Heart left ventricle (tissue), 16 donors: Measurements from ENCODE around the gene SULF2. TPM values are rescaled to one million over a fixed set of nuclear protein-coding genes. Genes with fewer than 3 reads are reported as not detected.

Experiments used
- ATAC-seq, 4 donors: fragments of 200-7000 bp; cut with Tn5 transposase; one replicate each; pipeline ENCODE4 v1.9.1; 2020 to 2022; ENCODE audit warnings: moderate library complexity in 4 of 4, mild to moderate bottlenecking in 3 of 4, moderate number of reproducible peaks in 1 of 4
- DNase-seq, 5 donors: peaks; one replicate each; pipeline ENCODE4 v3.0.0-alpha.2; 2020
- H3K27ac ChIP-seq, 12 donors: fragments of 200-600 bp; sonication (generic) in 4 of 12; one replicate each; pipeline versions ENCODE4 v1.5.0 to v1.8.0; 2016 to 2022; ENCODE audit warnings: mild to moderate bottlenecking in 2 of 12
- H3K27me3 ChIP-seq, 9 donors: fragments of 200-600 bp; sonication (generic) in 2 of 9; one replicate each; pipeline versions ENCODE4 v1.5.1 to v1.8.0; 2016 to 2022; ENCODE audit warnings: mild to moderate bottlenecking in 3 of 9
- H3K36me3 ChIP-seq, 9 donors: fragments of 200-600 bp; sonication (generic) in 2 of 9; one replicate each; pipeline versions ENCODE4 v1.5.0 to v1.8.0; 2018 to 2022; ENCODE audit warnings: mild to moderate bottlenecking in 2 of 9
- H3K4me1 ChIP-seq, 12 donors: fragments of 200-600 bp; sonication (generic) in 4 of 12; one replicate each; pipeline versions ENCODE4 v1.5.0 to v1.8.0; 2016 to 2022; ENCODE audit warnings: mild to moderate bottlenecking in 3 of 12
- H3K4me3 ChIP-seq, 12 donors: fragments of 200-600 bp; sonication (generic) in 4 of 12; one replicate each; pipeline versions ENCODE4 v1.5.0 to v1.8.0; 2017 to 2022; ENCODE audit warnings: mild to moderate bottlenecking in 9 of 12, moderate library complexity in 4 of 12
- H3K9me3 ChIP-seq, 12 donors: fragments of 200-600 bp; sonication (generic) in 4 of 12; one replicate each; pipeline versions ENCODE4 v1.5.0 to v1.8.0; 2016 to 2022; ENCODE audit warnings: mild to moderate bottlenecking in 1 of 12
- POLR2A ChIP-seq, 2 donors: fragments of 450-650 bp; IDR thresholded peaks; one replicate each; pipeline ENCODE4 v1.6.1; 2017; ENCODE audit warnings: antibody characterized with exemption in 2 of 2, mild to moderate bottlenecking in 2 of 2, moderate library complexity in 2 of 2
- WGBS, 4 donors: extraction: QIAGEN DNeasy Blood & Tissue Kit in 2 of 4; methylation state at CpG; one replicate each; pipeline versions ENCODE4 v1.1.5 to v1.1.7; 2013 to 2018; 5-methylcytosine and 5-hydroxymethylcytosine counted together
- intact Hi-C, 10 donors: fragments of 100-400 bp; cut with DNase I; formaldehyde crosslinking; loops; one replicate each; pipeline versions ENCODE4 v1.11.1 to v1.14.2; 2022
- polyA plus RNA-seq, 2 donors: library from polyadenylated mRNA; stranded (reverse); fragments of 200-250 nt; gene quantifications; one replicate each; pipeline ENCODE4 v1.2.3, GENCODE V29; 2013
- total RNA-seq, 9 donors: library from RNA; depleted of rRNA in 2 of 9; stranded (reverse); fragments of >200 nt in 2 of 9; fragmentation: NEBNext Ultra II Directional in 3 of 9; extraction: Animal tissue kit (Norgen Biotek cat#: 25700) in 3 of 9; gene quantifications; one replicate each; pipeline versions ENCODE4 v1.1.0 to v1.2.4, GENCODE V29; 2016 to 2023
- TF ChIP-seq, protein P1 (sequence below), 12 donors: fragments of 200-600 bp; sonication (generic) in 4 of 12; IDR thresholded peaks; one replicate each; pipeline versions ENCODE4 v1.5.0 to v1.8.0; 2018 to 2022; ENCODE audit warnings: antibody characterized with exemption in 12 of 12, mild to moderate bottlenecking in 5 of 12
- donor health status: ischemic (EF 13 %, LVEDD 7.1; RV severe dilation, severe dysfunction).
- donor health status: healthy with polysubstance abuse.
- donor health status: DM: no; HTN: yes; CAD: no.
- donor health status: DM: no; HTN: no; CAD: no.
- donor health status: ischemic (EF 25% LVEDD 6.9; RV normal size, moderate dysfunction).
- donor health status: ischemic (EF 25% LVEDD 5.7; RV mildly dilated, moderate dysfunction).
- donor health status: healthy.
- donor health status: DM: yes; HTN: yes; CAD: no.
- donor health status: ischemic (EF 35%, LVEDD 5.7; RV mildly dilated, moderate dysfunction).
- donor health status: nonischemic (EF 11% LVEDD 7.7; RV severe dilation, severe dysfunction).
- donor health status: DM: yes; HTN: yes; CAD: no.
- donor health status: PGD.
- donor health status: ischemic (EF 29% LVEDD 5.4; RV normal size, mild dysfunction).
- donor health status: nonischemic (EF 23%, LVEDD 6.1; RV moderate dilation, normal function).

SULF2 gene
- total and polyA plus RNA-seq, 11 donors = 16.7 to 51.5 (median 28.5) TPM

GRCh38 chr20:47663354-47664067, 121.8 kb downstream of the SULF2 start:
- H3K36me3 ChIP-seq = peaks cover 0 to 59% (median 35%) of the 10 kb centered on the region in 9 donors
- no peak overlapping the region for H3K4me3 ChIP-seq
- peaks cover 0 to 19% (median 9%) of the 10 kb centered on the region in 12 donors for H3K4me1 ChIP-seq
- H3K9me3 ChIP-seq = no peaks in the 10 kb centered on the region
- no peaks in the 10 kb centered on the region for H3K27me3 ChIP-seq
- 52 to 60% (median 56%) methylated on average over 13 to 20 of the region's 20 CpGs for WGBS, 4 donors
- DNase-seq (peak; percentile 69 to 87 (median 79)), ATAC-seq (peak; percentile 70 to 90 (median 79))
- intact Hi-C loops = loop anchor here in 9 of 10 donors (1.0 to 5.0 kb wide), 5 partner anchors 124 to 959 kb away; partner anchors contain the start of gene SULF2 (in 2 of the 9)
- no peak overlapping the region for H3K27ac ChIP-seq
- no peak for TF ChIP-seq POLR2A (IDR thresholded peaks at IDR 0.05)
- TF ChIP-seq, protein P1, sequence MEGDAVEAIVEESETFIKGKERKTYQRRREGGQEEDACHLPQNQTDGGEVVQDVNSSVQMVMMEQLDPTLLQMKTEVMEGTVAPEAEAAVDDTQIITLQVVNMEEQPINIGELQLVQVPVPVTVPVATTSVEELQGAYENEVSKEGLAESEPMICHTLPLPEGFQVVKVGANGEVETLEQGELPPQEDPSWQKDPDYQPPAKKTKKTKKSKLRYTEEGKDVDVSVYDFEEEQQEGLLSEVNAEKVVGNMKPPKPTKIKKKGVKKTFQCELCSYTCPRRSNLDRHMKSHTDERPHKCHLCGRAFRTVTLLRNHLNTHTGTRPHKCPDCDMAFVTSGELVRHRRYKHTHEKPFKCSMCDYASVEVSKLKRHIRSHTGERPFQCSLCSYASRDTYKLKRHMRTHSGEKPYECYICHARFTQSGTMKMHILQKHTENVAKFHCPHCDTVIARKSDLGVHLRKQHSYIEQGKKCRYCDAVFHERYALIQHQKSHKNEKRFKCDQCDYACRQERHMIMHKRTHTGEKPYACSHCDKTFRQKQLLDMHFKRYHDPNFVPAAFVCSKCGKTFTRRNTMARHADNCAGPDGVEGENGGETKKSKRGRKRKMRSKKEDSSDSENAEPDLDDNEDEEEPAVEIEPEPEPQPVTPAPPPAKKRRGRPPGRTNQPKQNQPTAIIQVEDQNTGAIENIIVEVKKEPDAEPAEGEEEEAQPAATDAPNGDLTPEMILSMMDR (IDR thresholded peaks at IDR 0.05) = peak; percentile 92 to 99 (median 98)

- peaks cover 0 to 67% (median 43%) of the 10 kb centered on the region in 9 donors for H3K36me3 ChIP-seq
- TF ChIP-seq POLR2A (IDR thresholded peaks at IDR 0.05) = no peak
- TF ChIP-seq, protein P1 (IDR thresholded peaks at IDR 0.05) = no peak
- intact Hi-C loops = loop anchor here in 8 of 10 donors (1.0 to 5.0 kb wide), 5 partner anchors 125 to 960 kb away; partner anchors contain the start of gene SULF2 (in 2 of the 8)
- H3K27me3 ChIP-seq = no peaks in the 10 kb centered on the region
- peaks cover 0 to 19% (median 8%) of the 10 kb centered on the region in 12 donors for H3K4me1 ChIP-seq
- H3K27ac ChIP-seq = no peak overlapping the region
- ATAC-seq = no peak
- no peaks in the 10 kb centered on the region for H3K9me3 ChIP-seq
- H3K4me3 ChIP-seq = no peak overlapping the region
- no peak for DNase-seq
- WGBS, 4 donors = 87 to 95% (median 92%) methylated on average over 12 to 16 of the region's 16 CpGs
Measured at GRCh38 chr20:47662483-47663353, 122.6 kb downstream of the SULF2 start.

- intact Hi-C loops = loop anchor here in 7 of 10 donors (2.0 to 5.0 kb wide), 3 partner anchors 126 to 961 kb away; partner anchors contain the start of gene SULF2 (in 2 of the 7)
- peaks cover 0 to 77% (median 53%) of the 10 kb centered on the region in 9 donors for H3K36me3 ChIP-seq
- WGBS, 4 donors = 91 to 96% (median 94%) methylated on average over 7 of the region's 7 CpGs
Measured at GRCh38 chr20:47661714-47662113, 123.6 kb downstream of the SULF2 start.

More at GRCh38 chr20:47661714-47662113, 123.6 kb downstream of the SULF2 start:
- no peak overlapping the region for H3K4me3 ChIP-seq
- H3K9me3 ChIP-seq = no peaks in the 10 kb centered on the region
- no peaks in the 10 kb centered on the region for H3K27me3 ChIP-seq
- H3K4me1 ChIP-seq = peaks cover 0 to 19% (median 6%) of the 10 kb centered on the region in 12 donors
- TF ChIP-seq, protein P1 (IDR thresholded peaks at IDR 0.05) = no peak
- TF ChIP-seq POLR2A (IDR thresholded peaks at IDR 0.05) = no peak
- ATAC-seq (no peak), DNase-seq (no peak)
- H3K27ac ChIP-seq = no peak overlapping the region
